Naive thymus-derived CD4-positive, alpha-beta T cell (primary cell): ENCODE data around the gene TIAM1. TPM values are rescaled to one million over a fixed set of nuclear protein-coding genes. Genes with fewer than 3 reads are reported as not detected.

Source experiments
- ATAC-seq: fragments of 150-1000 bp; cut with Tn5 transposase; 2 replicates; pipeline ENCODE4 v1.10.0; 2021; ENCODE audit warnings: mild to moderate bottlenecking, moderate library complexity
- CTCF ChIA-PET: fragments of 350-600 bp; sonication (Branson Sonifier 250); formaldehyde crosslinking; loops from one replicate; lab custom pipeline; 2021; ENCODE audit warnings: antibody characterized with exemption; lab: Charles Lee
- POLR2A ChIA-PET: fragments of 350-600 bp; sonication (Branson Sonifier 250); formaldehyde crosslinking; loops from one replicate; lab custom pipeline; 2021; ENCODE audit warnings: antibody characterized with exemption, inconsistent platforms; lab: Charles Lee
- DNase-seq, 9 donors: peaks; one replicate each; pipeline versions ENCODE4 v3.0.0 to v3.0.0-alpha.2; 2020 to 2022; ENCODE audit warnings: mixed read lengths in 1 of 9
- H3K27ac ChIP-seq: one replicate; pipeline ENCODE4 v1.7.0; 2013; ENCODE audit warnings: mild to moderate bottlenecking, low read depth, low read length, moderate library complexity
- H3K27me3 ChIP-seq, 2 donors: one replicate each; pipeline ENCODE4 v1.7.0; 2013; ENCODE audit warnings: low read length in 2 of 2, mild to moderate bottlenecking in 2 of 2, moderate library complexity in 2 of 2; ENCODE audit not compliant: control insufficient read depth in 2 of 2, insufficient read depth in 2 of 2
- H3K36me3 ChIP-seq, 3 experiments: 1 replicate in 2 of 3; 2 replicates in 1 of 3; pipeline ENCODE4 v1.7.0; 2013; ENCODE audit warnings: low read length in 3 of 3, mild to moderate bottlenecking in 3 of 3, moderate library complexity in 1 of 3; ENCODE audit not compliant: insufficient read depth in 3 of 3, control insufficient read depth in 2 of 3
- H3K4me1 ChIP-seq, 2 donors: one replicate each; pipeline ENCODE4 v1.7.0; 2013; ENCODE audit warnings: low read length in 2 of 2, mild to moderate bottlenecking in 2 of 2, moderate library complexity in 1 of 2; ENCODE audit not compliant: control insufficient read depth in 2 of 2, insufficient read depth in 2 of 2
- H3K4me3 ChIP-seq: 2 replicates; pipeline ENCODE4 v1.7.0; 2013; ENCODE audit warnings: mild to moderate bottlenecking, low read length
- H3K9me3 ChIP-seq, 3 experiments: 1 replicate in 2 of 3; 2 replicates in 1 of 3; pipeline ENCODE4 v1.7.0; 2013; ENCODE audit warnings: low read length in 3 of 3; ENCODE audit not compliant: control insufficient read depth in 2 of 3
- H3K27ac Mint-ChIP-seq, 9 donors: one replicate each; pipeline ENCODE4 v1.8.0; 2020 to 2022; ENCODE audit warnings: mixed read lengths in 9 of 9, mild to moderate bottlenecking in 8 of 9, moderate library complexity in 5 of 9, inconsistent platforms in 2 of 9
- H3K27me3 Mint-ChIP-seq, 5 donors: one replicate each; pipeline ENCODE4 v1.8.0; 2021 to 2022; ENCODE audit warnings: mixed read lengths in 5 of 5, mild to moderate bottlenecking in 1 of 5
- H3K36me3 Mint-ChIP-seq, 5 donors: one replicate each; pipeline ENCODE4 v1.8.0; 2020 to 2022; ENCODE audit warnings: mixed read lengths in 5 of 5, mild to moderate bottlenecking in 3 of 5, inconsistent platforms in 1 of 5
- H3K4me1 Mint-ChIP-seq, 7 donors: one replicate each; pipeline ENCODE4 v1.8.0; 2020 to 2022; ENCODE audit warnings: mixed read lengths in 7 of 7, mild to moderate bottlenecking in 3 of 7, inconsistent platforms in 1 of 7
- H3K4me3 Mint-ChIP-seq, 10 donors: one replicate each; pipeline ENCODE4 v1.8.0; 2020 to 2022; ENCODE audit warnings: mild to moderate bottlenecking in 10 of 10, mixed read lengths in 10 of 10, moderate library complexity in 6 of 10, inconsistent platforms in 2 of 10
- H3K9me3 Mint-ChIP-seq, 11 donors: one replicate each; pipeline ENCODE4 v1.8.0; 2020 to 2022; ENCODE audit warnings: mixed read lengths in 11 of 11, mild to moderate bottlenecking in 4 of 11, inconsistent platforms in 1 of 11, moderate library complexity in 1 of 11
- intact Hi-C, 2 donors: fragments of 100-400 bp; cut with micrococcal nuclease; formaldehyde crosslinking; loops; one replicate each; pipeline ENCODE4 v1.15.1; 2023
- polyA plus RNA-seq, 2 donors: library from polyadenylated mRNA; unstranded; fragments of 300-500 nt; fragmentation: Illumina TruSeq; gene quantifications; one replicate each; pipeline ENCODE4 v1.2.3, GENCODE V29; 2021
- total RNA-seq, 6 experiments: library from RNA in 5 of 6; stranded (reverse) in 5 of 6; gene quantifications; 1 replicate in 5 of 6; 2 replicates in 1 of 6; pipeline ENCODE4 v1.2.3 and lab custom pipeline; 2021 to 2026

Gene TIAM1
- total and polyA plus RNA-seq, 7 experiments from 2014 or later = 24.8 to 103 (median 73.9) TPM

DNA sequence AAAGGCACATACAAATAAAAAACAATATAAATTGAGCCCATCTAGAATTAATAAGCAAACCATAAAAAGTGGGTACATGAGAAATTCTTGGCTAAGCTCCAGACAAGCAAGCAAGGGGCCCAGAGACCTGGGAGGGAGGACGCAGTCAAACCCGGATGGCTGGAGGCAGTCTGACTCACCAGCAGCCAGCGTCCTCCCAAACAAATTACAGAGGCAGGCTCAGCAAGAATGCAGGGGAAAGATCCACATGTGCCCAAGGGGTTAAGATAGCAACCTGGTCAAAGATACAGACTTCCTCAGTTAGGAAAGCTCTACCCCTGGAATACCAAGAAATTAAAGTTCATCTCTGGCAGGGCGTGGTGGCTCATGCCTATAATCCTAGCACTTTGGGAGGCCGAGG is 7.4 kb upstream of the TIAM1 start:
- DNase-seq = no peak
- Mint-ChIP-seq H3K4me1 (peaks cover 21 to 57% (median 47%) of the 10 kb centered on the region in 7 donors), H3K27ac (peak overlapping the region in 2 of 9 donors; percentile 69 to 95), H3K4me3 (peak overlapping the region in 1 of 10 donors; percentile 3), H3K36me3 (peaks cover 0 to 31% (median 0%) of the 10 kb centered on the region in 5 donors), H3K9me3 (peaks cover 0 to 11% (median 0%) of the 10 kb centered on the region in 11 donors), H3K27me3 (peaks cover 0 to 11% (median 0%) of the 10 kb centered on the region in 5 donors)
- no peaks in the 10 kb centered on the region for H3K27me3 ChIP-seq
- intact Hi-C loops = loop anchor here (5.0 kb wide), 6 partner anchors 46 to 306 kb away; partner anchors contain the start of gene SOD1 (in 1 of the 2)
- CTCF ChIA-PET = no interaction called here
- no peaks in the 10 kb centered on the region for H3K9me3 ChIP-seq
- no peak for ATAC-seq
- H3K36me3 ChIP-seq = no peaks in the 10 kb centered on the region
- no peak overlapping the region for H3K27ac ChIP-seq
- H3K4me3 ChIP-seq = no peak overlapping the region
- H3K4me1 ChIP-seq = peaks cover 8 to 28% of the 10 kb centered on the region in 2 donors
- POLR2A ChIA-PET = interaction anchor here (0.5 kb wide), 1 partner anchor 215 kb away, joined by 3 read pairs; no protein-coding TSS in a partner anchor

DNA sequence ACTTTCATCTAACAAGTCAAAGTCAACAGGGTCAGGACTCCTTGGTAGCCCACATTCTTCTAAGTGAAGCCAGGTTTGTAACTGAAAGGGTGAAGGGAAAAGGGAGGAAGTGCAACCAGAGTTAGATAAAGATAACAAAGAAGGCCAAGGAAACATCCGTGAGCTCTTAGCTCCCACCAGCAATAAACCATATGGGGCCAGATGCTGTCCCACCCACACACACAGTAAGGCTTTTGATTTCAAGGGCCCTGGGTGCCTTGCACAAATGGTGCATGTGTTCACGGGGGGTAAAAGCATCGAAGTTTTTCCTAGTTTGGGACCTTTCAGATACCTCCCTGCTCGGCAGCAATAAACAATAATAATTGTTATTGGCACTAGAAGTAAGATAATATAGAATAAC is 5.1 kb upstream of the TIAM1 start:
- DNase-seq = no peak
- peaks cover 0 to 11% (median 0%) of the 10 kb centered on the region in 11 donors for H3K9me3 Mint-ChIP-seq
- CTCF ChIA-PET = no interaction called here
- no peak for ATAC-seq
- Histone ChIP-seq H3K4me1 (peaks cover 8 to 17% of the 10 kb centered on the region in 2 donors), H3K27me3 (no peaks in the 10 kb centered on the region), H3K36me3 (no peaks in the 10 kb centered on the region), H3K27ac (no peak overlapping the region), H3K9me3 (no peaks in the 10 kb centered on the region), H3K4me3 (no peak overlapping the region)
- peaks cover 0 to 29% (median 0%) of the 10 kb centered on the region in 5 donors for H3K36me3 Mint-ChIP-seq
- H3K27me3 Mint-ChIP-seq = peaks cover 7 to 24% (median 9%) of the 10 kb centered on the region in 5 donors
- H3K4me3 Mint-ChIP-seq = no peak overlapping the region
- POLR2A ChIA-PET = interaction anchor here (0.6 kb wide), 1 partner anchor 14 kb away, joined by 3 read pairs; no protein-coding TSS in a partner anchor
- peaks cover 16 to 46% (median 28%) of the 10 kb centered on the region in 7 donors for H3K4me1 Mint-ChIP-seq
- intact Hi-C loops = no loop called here
- peak overlapping the region in 1 of 9 donors; percentile 1 for H3K27ac Mint-ChIP-seq

DNA sequence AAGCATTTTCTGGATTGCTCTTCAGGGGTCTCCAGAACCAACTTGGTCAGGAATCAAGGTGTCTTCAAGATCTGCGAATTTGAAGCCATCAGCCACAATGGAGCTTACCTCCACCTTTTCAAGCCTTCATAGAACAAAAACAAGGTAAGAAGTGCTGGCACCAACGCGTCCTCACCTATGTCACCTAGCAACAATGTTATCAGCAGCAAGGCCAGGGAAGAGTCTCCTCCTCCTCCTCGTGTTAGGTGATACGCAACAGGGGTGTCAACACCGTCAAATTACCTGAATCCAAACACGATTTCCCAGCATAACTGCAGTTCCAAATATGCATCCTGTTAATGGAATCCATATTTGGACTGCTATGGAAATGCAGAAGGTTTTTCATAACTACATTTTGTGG is 4.1 kb upstream of the TIAM1 start:
- Mint-ChIP-seq H3K9me3 (peaks cover 0 to 11% (median 0%) of the 10 kb centered on the region in 11 donors), H3K4me3 (no peak overlapping the region), H3K36me3 (peaks cover 0 to 29% (median 4%) of the 10 kb centered on the region in 5 donors), H3K4me1 (peaks cover 25 to 47% (median 31%) of the 10 kb centered on the region in 7 donors), H3K27me3 (peaks cover 17 to 35% (median 19%) of the 10 kb centered on the region in 5 donors), H3K27ac (peak overlapping the region in 1 of 9 donors; percentile 22)
- Histone ChIP-seq H3K4me3 (no peak overlapping the region), H3K27me3 (peaks cover 0 to 4% of the 10 kb centered on the region in 2 donors), H3K27ac (no peak overlapping the region), H3K4me1 (peaks cover 6 to 14% of the 10 kb centered on the region in 2 donors), H3K36me3 (no peaks in the 10 kb centered on the region), H3K9me3 (no peaks in the 10 kb centered on the region)
- DNase-seq (no peak), ATAC-seq (no peak)
- ChIA-PET POLR2A (no interaction called here), CTCF (no interaction called here)
- intact Hi-C loops = no loop called here

DNA sequence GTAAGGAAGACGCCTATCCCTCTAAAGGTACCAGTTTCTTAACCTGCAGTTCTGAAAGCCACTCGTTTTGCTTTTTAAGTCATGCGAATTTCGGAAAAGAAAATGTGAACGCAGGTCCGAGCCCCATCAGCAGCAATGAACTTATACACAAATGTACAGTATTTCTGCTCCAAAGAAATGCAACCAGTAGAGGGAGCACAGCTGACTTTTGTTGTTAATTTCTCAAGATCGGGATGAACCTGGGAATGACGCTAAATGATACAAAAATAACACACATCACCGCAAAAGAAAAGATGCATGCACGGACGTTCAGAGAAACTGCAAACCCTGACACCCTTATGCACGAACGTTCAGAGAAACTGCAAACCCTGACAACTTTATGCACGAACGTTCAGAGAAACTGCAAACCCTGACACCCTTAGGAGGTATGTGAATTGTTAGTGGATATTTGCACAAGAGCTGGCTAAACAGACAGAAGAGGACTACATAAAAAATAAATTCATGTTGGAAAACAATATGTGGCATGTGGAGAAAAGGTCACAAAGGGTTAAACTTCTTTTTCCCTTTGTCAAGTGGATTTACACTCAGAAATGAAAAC is 3.5 kb upstream of the TIAM1 start:
- ATAC-seq (no peak), DNase-seq (no peak)
- Histone ChIP-seq H3K27ac (no peak overlapping the region), H3K9me3 (no peaks in the 10 kb centered on the region), H3K4me3 (no peak overlapping the region), H3K27me3 (peaks cover 0 to 9% of the 10 kb centered on the region in 2 donors), H3K36me3 (no peaks in the 10 kb centered on the region), H3K4me1 (peaks cover 0 to 8% of the 10 kb centered on the region in 2 donors)
- POLR2A ChIA-PET = no interaction called here
- H3K27ac Mint-ChIP-seq = no peak overlapping the region
- H3K36me3 Mint-ChIP-seq = peaks cover 0 to 28% (median 4%) of the 10 kb centered on the region in 5 donors
- H3K27me3 Mint-ChIP-seq = peaks cover 24 to 40% (median 25%) of the 10 kb centered on the region in 5 donors
- H3K4me1 Mint-ChIP-seq = peaks cover 23 to 48% (median 31%) of the 10 kb centered on the region in 7 donors
- peaks cover 0 to 11% (median 0%) of the 10 kb centered on the region in 11 donors for H3K9me3 Mint-ChIP-seq
- intact Hi-C loops = no loop called here
- CTCF ChIA-PET = no interaction called here
- H3K4me3 Mint-ChIP-seq = peak overlapping the region in 1 of 10 donors; percentile 3

- Mint-ChIP-seq H3K4me3 (no peak overlapping the region), H3K9me3 (peaks cover 0 to 11% (median 0%) of the 10 kb centered on the region in 11 donors)
- intact Hi-C loops = no loop called here
These were observed 2.3 kb upstream of the TIAM1 start for GRCh38 chr21:31346256-31346821.

DNA sequence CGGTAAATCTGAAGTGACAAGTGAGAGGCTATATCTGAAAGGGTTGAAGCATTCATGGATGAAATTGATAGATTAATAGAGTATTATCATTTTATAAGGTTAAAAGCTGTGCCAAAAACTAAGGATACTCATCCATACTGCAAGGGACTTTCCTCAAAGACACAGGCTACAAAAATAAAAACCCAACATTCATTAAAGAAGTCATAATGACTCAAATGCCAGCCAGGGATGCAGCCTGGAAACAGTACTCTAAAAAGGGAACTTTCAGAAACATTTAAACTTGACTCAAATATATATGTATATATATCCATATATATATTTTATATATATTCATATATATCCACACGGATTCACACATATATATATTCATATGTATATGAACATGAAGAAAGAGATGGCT is 1.1 kb upstream of the TIAM1 start:
- H3K27ac ChIP-seq = no peak overlapping the region
- intact Hi-C loops = no loop called here
- H3K27ac Mint-ChIP-seq = peak overlapping the region in 1 of 9 donors; percentile 82
- ChIA-PET POLR2A (no interaction called here), CTCF (no interaction called here)
- H3K4me3 Mint-ChIP-seq = peak overlapping the region in 8 of 10 donors; percentile 30 to 90 (median 54)
- H3K36me3 ChIP-seq = no peaks in the 10 kb centered on the region
- H3K4me1 Mint-ChIP-seq = peaks cover 23 to 53% (median 31%) of the 10 kb centered on the region in 7 donors
- DNase-seq = no peak
- H3K27me3 Mint-ChIP-seq = peaks cover 34 to 44% (median 42%) of the 10 kb centered on the region in 5 donors
- H3K4me1 ChIP-seq = peaks cover 0 to 8% of the 10 kb centered on the region in 2 donors
- no peak for ATAC-seq
- peaks cover 0 to 7% (median 0%) of the 10 kb centered on the region in 11 donors for H3K9me3 Mint-ChIP-seq
- H3K4me3 ChIP-seq = no peak overlapping the region
- H3K27me3 ChIP-seq = peaks cover 0 to 9% of the 10 kb centered on the region in 2 donors
- H3K36me3 Mint-ChIP-seq = peaks cover 0 to 23% (median 0%) of the 10 kb centered on the region in 5 donors
- H3K9me3 ChIP-seq = no peaks in the 10 kb centered on the region

More at GRCh38 chr21:31346256-31346821, 2.3 kb upstream of the TIAM1 start:
- Mint-ChIP-seq H3K36me3 (peaks cover 0 to 25% (median 4%) of the 10 kb centered on the region in 5 donors), H3K27ac (peak overlapping the region in 3 of 9 donors; percentile 1 to 4 (median 4)), H3K4me1 (peaks cover 23 to 46% (median 28%) of the 10 kb centered on the region in 7 donors), H3K27me3 (peaks cover 30 to 40% (median 36%) of the 10 kb centered on the region in 5 donors)
- no peak overlapping the region for H3K27ac ChIP-seq
- POLR2A ChIA-PET = no interaction called here
- DNase-seq (no peak), ATAC-seq (no peak)
- H3K4me1 ChIP-seq = peaks cover 0 to 8% of the 10 kb centered on the region in 2 donors
- CTCF ChIA-PET = no interaction called here
- peaks cover 0 to 9% of the 10 kb centered on the region in 2 donors for H3K27me3 ChIP-seq
- no peaks in the 10 kb centered on the region for H3K36me3 ChIP-seq
- H3K4me3 ChIP-seq = no peak overlapping the region
- H3K9me3 ChIP-seq = no peaks in the 10 kb centered on the region
